ENCODE data around the gene ARL16.

Gene ARL16

GRCh38 chr17:81667754-81668153 is 15.8 kb downstream of the ARL16 start:
- Histone ChIP-seq H3K4me1 (ENCODE audit: insufficient read depth, poor library complexity, severe bottlenecking) (peaks cover 10% of the 10 kb centered on the region), H3K4me3 (ENCODE audit: severe bottlenecking) (peak overlapping the region; percentile 69), H3K9me3 (ENCODE audit: severe bottlenecking) (no peaks in the 10 kb centered on the region), H3K27me3 (ENCODE audit: insufficient read depth, poor library complexity, severe bottlenecking) (no peaks in the 10 kb centered on the region), H3K27ac (ENCODE audit: poor library complexity, severe bottlenecking) (peak overlapping the region; percentile 75), H3K36me3 (ENCODE audit: low read depth) (peaks cover 62% of the 10 kb centered on the region)
- no peak for ATAC-seq (ENCODE audit: low read depth)
- TF ChIP-seq, protein P1, sequence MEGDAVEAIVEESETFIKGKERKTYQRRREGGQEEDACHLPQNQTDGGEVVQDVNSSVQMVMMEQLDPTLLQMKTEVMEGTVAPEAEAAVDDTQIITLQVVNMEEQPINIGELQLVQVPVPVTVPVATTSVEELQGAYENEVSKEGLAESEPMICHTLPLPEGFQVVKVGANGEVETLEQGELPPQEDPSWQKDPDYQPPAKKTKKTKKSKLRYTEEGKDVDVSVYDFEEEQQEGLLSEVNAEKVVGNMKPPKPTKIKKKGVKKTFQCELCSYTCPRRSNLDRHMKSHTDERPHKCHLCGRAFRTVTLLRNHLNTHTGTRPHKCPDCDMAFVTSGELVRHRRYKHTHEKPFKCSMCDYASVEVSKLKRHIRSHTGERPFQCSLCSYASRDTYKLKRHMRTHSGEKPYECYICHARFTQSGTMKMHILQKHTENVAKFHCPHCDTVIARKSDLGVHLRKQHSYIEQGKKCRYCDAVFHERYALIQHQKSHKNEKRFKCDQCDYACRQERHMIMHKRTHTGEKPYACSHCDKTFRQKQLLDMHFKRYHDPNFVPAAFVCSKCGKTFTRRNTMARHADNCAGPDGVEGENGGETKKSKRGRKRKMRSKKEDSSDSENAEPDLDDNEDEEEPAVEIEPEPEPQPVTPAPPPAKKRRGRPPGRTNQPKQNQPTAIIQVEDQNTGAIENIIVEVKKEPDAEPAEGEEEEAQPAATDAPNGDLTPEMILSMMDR (IDR thresholded peaks at IDR 0.05; ENCODE audit: poor library complexity, severe bottlenecking): no peak
- DNase-seq (ENCODE audit: low spot score): no peak

- Histone ChIP-seq H3K36me3 (ENCODE audit: low read depth) (peaks cover 50% of the 10 kb centered on the region), H3K4me3 (ENCODE audit: severe bottlenecking) (peak within 1 kb of the TSS; percentile 69), H3K9me3 (ENCODE audit: severe bottlenecking) (no peaks in the 10 kb centered on the region), H3K27ac (ENCODE audit: poor library complexity, severe bottlenecking) (peak within 1 kb of the TSS; percentile 75), H3K4me1 (ENCODE audit: insufficient read depth, poor library complexity, severe bottlenecking) (peaks cover 10% of the 10 kb centered on the region), H3K27me3 (ENCODE audit: insufficient read depth, poor library complexity, severe bottlenecking) (no peaks in the 10 kb centered on the region)
- peak; percentile 98 for DNase-seq (ENCODE audit: low spot score)
- TF ChIP-seq, protein P1 (IDR thresholded peaks at IDR 0.05; ENCODE audit: poor library complexity, severe bottlenecking): no peak
- peak; percentile 98 for ATAC-seq (ENCODE audit: low read depth)
Measured at GRCh38 chr17:81666342-81667191, 17.0 kb downstream of the ARL16 start, which contains the start of the genes CCDC137 and OXLD1. Gene CCDC137, plus strand, starts transcription at chr17:81666737. Its CDS starts 30 bp downstream, at chr17:81666767. Gene OXLD1, minus strand, starts transcription at chr17:81666605. Its CDS starts 28 bp downstream, at chr17:81666577.

DNA sequence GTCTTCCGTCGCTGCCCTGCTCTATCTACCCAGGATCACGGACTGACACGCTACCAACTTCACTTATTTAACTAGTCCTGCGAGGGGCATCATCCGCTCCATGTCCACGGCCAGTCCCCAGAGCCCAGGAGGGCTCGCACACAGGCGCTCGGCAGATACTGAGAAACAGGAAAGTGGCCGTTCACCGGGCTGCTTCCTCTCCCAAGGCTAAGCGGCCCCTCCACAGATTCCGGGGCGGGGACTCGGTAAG is 17.6 kb downstream of the ARL16 start:
- no peak; the same call in 2 of the 3 replicates for ATAC-seq (ENCODE audit: low read depth)
- no peaks in the 10 kb centered on the region for H3K27me3 ChIP-seq (ENCODE audit: insufficient read depth, poor library complexity, severe bottlenecking)
- TF ChIP-seq, protein P1 (IDR thresholded peaks at IDR 0.05; ENCODE audit: poor library complexity, severe bottlenecking): no peak

GRCh38 chr17:81665205-81666091 is 18.1 kb downstream of the ARL16 start:
- Histone ChIP-seq H3K27ac (ENCODE audit: poor library complexity, severe bottlenecking) (peak overlapping the region; percentile 75), H3K9me3 (ENCODE audit: severe bottlenecking) (no peaks in the 10 kb centered on the region), H3K4me3 (ENCODE audit: severe bottlenecking) (peak overlapping the region; percentile 69), H3K27me3 (ENCODE audit: insufficient read depth, poor library complexity, severe bottlenecking) (no peaks in the 10 kb centered on the region), H3K36me3 (ENCODE audit: low read depth) (peaks cover 39% of the 10 kb centered on the region), H3K4me1 (ENCODE audit: insufficient read depth, poor library complexity, severe bottlenecking) (peaks cover 10% of the 10 kb centered on the region)
- no peak for DNase-seq (ENCODE audit: low spot score)
- TF ChIP-seq, protein P1 (IDR thresholded peaks at IDR 0.05; ENCODE audit: poor library complexity, severe bottlenecking): no peak
- ATAC-seq (ENCODE audit: low read depth): peak; percentile 10

More for the DNA sequence above, 17.6 kb downstream of the ARL16 start:
- peaks cover 10% of the 10 kb centered on the region for H3K4me1 ChIP-seq (ENCODE audit: insufficient read depth, poor library complexity, severe bottlenecking)
- peak overlapping the region; percentile 69 for H3K4me3 ChIP-seq (ENCODE audit: severe bottlenecking)
- H3K27ac ChIP-seq (ENCODE audit: poor library complexity, severe bottlenecking): peak overlapping the region; percentile 75
- DNase-seq (ENCODE audit: low spot score): no peak
- H3K36me3 ChIP-seq (ENCODE audit: low read depth): peaks cover 44% of the 10 kb centered on the region
- no peaks in the 10 kb centered on the region for H3K9me3 ChIP-seq (ENCODE audit: severe bottlenecking)
